NCI-H345 treated with DMSO at 0.1 percent for 48 hours (cell line): Measurements from ENCODE around the gene ADD2.
"Not testable (repeated sequence)": the region's sequence is repeated elsewhere in the genome, so short reads cannot be mapped to it uniquely, and the experiment has no call there.

Source experiments
- DNase-seq: peaks from one replicate; lab custom pipeline; 2025; ENCODE audit not compliant: unreplicated experiment; lab: John Stamatoyannopoulos, UW

Gene ADD2, protein sequence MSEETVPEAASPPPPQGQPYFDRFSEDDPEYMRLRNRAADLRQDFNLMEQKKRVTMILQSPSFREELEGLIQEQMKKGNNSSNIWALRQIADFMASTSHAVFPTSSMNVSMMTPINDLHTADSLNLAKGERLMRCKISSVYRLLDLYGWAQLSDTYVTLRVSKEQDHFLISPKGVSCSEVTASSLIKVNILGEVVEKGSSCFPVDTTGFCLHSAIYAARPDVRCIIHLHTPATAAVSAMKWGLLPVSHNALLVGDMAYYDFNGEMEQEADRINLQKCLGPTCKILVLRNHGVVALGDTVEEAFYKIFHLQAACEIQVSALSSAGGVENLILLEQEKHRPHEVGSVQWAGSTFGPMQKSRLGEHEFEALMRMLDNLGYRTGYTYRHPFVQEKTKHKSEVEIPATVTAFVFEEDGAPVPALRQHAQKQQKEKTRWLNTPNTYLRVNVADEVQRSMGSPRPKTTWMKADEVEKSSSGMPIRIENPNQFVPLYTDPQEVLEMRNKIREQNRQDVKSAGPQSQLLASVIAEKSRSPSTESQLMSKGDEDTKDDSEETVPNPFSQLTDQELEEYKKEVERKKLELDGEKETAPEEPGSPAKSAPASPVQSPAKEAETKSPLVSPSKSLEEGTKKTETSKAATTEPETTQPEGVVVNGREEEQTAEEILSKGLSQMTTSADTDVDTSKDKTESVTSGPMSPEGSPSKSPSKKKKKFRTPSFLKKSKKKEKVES

DNA sequence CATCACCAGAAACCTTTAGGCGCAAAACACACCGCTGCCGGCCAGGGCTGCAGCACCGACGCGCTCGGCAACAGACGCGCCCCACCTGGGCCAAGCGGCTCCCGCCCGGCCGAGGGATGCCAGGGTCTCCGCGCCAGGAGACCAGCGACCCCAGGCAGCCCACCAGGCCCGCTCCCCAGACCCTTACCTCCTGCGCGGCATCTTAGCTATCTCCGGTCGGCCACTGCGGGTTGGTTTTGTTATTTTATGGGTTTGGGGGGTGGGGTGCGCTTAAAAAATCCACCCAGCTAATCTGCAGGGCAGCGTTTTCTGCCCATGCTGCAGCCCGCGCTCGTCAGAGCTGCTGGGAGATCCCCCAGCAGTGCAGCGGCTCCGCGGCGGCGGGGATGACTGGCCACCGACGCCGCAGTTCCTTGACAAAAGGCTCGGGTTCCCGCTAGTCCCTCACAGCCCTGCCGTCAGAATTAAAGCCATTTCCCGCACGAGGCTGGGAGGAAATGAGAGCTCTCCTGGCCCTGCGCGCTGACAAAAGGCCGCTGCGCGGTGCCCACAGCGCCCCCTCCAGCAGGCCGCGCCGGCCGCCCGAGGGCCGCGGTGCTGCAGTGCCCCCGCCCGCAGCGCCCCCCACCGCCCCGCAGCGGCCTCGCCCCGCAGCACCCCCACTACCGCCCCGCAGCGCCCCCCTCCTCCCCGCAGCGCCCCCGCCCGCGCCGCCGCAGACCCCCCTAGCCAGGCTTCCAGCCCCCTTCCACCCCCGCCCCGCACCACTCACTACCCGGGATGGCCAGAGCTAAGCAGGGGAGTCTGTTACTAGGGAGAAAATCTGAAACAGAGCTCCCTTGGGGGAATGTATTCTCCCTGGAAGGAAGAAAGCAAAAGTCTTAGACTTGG, at the start of gene ADD2:
ADD2 (minus strand) TSS at position 502 of the 891 bp plus-strand sequence. CDS start 61,792 bp downstream, outside the sequence.
- DNase-seq, result peak; percentile 32

DNA sequence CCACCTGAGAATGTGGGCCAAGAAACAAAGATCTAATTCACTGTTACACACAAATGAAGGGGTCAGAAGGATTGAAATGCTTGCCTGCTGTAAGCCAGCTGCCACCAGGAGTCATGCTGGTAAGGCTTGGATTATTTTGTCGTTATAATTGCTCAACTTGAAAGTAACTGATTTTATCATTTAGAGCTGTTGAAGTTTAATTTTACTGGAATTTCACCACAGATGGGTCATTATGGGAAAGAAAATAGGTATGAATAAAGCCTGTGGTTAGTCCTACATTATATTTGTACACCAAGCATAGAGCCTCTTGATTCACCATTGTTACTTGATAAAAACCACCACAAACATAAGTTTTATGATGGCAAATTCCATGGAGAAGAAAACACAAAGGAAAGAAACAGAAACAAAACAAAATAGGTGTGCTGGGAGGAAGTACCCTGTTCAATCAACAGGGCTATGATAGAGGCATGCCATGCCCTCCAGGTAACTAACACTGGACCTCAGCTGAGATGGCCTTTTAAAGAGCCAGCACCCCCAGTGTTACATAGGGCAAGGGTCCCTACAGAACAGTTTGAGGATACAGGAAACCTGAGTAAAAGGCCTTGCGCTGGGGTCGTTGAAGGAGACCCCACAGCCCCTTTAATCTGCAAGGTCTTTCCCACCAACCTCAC, 49.4 kb upstream of the ADD2 start:
- DNase-seq, result no peak

DNA sequence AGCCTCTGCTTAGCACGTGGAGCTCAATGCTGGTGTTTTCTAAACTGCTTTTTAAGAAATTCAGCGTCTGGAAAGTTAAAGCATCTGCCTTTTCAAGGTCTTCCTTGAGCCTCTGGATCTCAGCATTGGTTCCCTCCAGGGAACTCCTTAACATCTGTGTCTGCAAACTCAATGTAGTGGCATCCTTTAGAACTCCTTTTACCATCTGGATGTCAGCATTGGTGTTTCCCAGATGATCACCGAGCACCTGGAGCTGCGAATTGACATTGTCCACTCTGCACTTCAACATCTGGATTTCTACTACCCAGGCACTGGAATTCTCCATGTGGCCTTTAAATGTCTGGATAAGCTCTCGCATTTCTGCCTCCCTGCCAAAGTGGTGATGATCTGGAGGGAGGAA, 48.7 kb upstream of the ADD2 start:
- no peak for DNase-seq

DNA sequence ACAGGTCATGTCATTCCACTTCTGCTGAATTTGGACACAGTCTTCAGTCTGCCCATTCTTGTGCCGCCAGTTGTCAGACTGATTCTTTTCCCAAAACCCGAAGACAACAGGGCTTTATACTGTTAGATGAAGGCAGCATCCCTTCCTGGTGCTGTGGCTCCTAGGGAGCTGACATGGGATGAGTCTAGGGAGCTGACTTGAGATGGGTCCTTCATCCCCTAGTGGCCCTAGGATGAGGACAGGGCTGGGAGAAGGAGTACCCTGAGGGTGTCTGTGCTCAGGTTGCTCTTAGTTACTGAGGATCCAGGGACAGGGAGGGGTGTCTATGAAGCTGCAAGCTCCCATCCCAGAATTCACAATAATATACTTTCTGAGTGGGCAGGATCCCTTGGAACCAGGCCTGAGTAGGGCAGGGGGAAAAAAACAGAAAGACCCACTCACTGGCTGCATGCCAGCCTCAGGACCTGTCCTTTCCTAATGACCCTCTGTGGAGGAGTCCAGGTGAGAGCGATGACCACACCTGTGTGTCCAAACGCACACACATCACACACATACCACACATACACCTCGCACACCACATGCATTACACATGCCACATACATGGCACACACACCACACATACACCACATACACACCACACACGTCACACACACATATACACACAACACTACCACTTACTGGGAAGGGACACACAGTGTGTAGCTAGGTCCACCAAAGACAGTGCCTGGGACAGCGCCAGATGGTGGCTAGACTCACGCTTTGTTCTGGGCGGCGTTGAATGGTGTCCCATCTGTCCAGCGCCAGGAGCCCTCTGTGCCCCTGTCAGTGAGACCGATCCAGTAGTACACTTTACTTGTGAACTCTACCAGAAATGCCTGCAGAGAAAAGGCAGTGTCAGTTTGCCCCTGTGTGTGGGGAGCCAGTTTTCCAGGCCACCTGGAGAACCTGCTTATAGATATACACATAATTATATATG, 41.3 kb upstream of the ADD2 start:
- no peak for DNase-seq

DNA sequence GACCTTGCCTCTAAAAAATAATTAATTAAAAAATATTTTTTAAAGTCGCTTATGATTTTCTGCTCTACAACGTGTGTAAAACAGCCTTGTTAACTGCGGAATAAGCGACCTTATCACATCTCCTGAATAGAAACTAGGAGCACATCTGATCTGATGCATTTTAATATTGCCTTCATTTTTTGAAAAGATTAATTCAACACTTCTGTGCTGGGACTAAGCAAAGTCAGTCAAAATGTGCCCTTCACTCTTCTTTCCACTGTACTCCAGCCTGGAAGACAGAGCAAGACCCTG, 39.8 kb upstream of the ADD2 start:
- no peak for DNase-seq

DNA sequence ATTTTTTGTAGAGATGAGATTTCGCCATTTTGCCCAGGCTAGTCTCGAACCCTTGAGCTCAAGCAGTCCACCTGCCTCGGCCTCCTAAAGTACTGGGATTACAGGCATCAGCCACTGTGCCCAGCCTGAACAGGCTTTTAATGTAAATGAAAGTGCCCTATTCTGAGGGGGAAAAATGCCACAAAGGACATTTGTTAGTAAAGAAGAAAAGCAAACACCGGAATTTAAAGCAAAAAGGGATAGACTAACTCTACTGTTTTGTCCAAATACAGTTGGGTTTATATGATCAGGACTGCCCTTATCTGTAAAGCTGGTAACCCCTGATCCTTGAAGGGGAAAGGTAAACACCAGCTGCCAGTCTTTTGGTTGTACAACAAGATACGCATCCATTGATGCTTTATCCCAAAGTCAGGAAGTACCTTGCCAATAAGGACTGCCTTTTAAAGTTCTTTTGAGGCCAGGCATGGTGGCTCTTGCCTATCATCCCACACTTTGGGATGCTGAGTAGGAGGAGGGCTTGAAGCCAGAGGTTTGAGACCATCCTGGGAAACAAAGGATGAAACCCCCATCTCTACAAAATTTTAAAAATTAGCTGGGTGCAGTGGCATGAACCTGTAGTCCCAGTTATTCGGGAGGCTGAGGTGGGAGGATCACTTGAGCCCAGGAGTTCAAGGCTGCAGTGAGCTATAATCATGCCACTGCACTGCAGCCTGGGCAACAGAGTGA, 39.3 kb upstream of the ADD2 start:
- no peak for DNase-seq

DNA sequence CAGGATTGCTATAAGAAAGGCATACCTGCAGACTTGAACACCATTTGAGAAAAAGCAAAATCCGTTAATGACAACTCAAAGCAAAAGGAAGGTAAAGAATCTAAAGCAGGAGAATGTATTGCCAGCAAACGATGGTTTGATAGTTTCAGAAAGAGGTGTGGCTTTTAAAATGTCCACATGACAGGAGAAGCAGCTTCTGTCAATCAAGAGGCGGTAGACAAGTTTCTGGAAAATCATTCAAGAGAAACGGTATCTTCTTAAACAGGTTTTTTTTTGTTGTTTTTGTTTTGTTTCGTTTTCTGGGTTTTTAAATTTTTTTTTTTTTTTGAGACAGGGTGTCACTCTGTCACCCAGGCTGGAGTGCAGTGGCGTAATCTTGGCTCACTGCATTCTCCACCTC, 38.6 kb upstream of the ADD2 start:
- no peak for DNase-seq

DNA sequence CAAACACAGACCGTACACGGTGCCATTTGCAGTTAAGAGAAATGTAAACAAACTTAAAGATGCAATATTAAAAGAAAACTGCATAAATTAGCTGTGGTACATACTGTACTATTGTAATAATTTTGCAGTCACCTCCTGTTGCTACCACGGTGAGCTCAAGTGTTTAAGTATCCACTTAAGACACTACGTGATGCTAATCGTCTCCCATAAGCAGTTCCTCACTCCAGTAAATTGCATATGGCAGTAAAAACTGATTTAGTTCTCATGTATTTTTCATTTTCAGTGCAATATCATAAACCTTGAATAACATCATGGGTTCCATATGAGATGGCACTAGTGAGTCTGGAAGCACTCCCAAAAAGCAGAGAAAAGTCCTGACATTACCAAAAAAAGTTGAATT, 38.0 kb upstream of the ADD2 start:
- DNase-seq, result peak; percentile 41

DNA sequence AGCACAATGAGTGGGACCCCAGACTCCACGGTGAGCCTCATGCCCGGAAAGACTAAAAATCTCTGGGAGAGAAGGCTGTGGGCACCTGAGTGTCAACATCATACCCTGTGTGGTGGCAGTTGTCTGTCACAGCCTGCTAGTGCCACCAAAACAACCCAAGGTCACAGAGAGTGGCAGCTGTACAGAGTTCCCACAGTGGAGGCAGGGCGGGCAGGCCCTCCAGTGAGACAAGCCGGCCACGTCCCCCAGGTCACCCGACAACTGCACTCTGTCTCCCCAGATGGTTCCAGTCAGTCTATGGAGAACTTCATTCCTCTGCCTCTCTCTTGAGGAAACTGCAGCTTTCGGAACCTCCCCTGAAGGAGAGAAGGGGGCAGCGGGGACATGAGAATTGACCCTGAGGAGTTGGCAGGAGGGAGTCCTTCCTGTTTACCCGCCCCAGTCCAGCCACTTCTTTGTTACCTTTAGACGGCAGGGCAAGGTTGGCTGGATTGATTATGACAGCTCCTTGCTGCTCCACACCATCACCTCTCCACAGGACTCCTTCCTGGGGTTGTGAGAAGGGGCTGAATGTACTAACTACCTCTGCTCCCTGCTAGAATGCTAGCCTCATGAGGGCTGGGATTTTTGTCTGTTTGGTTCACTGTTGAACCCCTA, 33.7 kb upstream of the ADD2 start:
- DNase-seq, result no peak

DNA sequence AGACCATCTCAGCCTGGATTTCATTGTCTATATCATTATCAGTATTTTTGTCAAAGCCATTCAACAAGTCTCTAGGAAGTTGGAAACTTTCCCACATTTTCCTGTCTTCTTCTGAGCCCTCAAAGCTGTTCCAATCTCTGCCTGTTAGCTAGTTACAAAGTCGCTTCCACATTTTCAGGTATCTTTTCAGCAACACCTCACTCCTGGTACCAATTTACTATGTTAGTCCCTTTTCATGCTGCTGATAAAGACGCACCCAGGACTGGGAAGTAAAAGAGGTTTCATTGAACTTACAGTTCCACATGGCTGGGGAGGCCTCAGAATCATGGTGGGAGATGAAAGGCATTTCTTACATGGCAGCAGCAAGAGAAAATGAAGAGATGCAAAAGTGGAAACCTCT, 31.7 kb upstream of the ADD2 start:
- no peak for DNase-seq

DNA sequence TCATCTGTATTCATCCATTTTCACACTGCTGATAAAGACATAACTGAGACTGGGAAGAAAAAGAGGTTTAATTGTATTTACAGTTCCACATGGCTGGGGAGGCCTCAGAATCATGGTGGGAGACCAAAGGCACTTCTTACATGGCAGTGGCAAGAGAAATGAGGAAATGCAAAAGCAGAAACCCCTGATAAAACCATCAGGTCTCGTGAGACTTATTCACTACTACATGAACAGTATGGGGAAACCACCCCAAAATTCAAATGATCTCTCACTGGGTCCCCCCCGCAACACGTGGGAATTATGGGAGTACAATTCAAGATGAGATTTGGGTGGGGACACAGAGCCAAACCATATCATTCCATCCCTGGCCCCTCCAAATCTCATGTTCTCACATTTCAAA, 30.0 kb upstream of the ADD2 start:
- not testable (repeated sequence) for DNase-seq

DNA sequence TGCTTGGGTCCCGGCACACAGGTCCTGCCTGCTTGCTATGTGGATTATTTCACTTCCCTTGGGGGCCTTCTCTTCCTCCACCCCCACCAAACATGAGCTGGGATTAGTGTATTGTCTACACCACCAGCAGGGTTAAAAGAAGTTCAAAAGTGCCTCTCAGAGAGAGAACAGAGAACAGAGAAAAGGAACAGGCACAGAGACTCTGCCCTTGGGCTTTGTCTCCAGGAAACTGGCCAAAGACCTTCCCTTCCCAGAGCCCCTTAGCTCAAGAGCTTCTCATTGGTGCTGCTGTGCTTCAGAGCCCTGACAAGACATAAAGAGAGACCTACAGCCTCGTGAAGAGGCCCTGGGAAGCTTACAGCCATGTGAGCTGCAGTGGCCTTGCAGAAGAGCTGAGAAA, 29.5 kb upstream of the ADD2 start:
- DNase-seq, result no peak

DNA sequence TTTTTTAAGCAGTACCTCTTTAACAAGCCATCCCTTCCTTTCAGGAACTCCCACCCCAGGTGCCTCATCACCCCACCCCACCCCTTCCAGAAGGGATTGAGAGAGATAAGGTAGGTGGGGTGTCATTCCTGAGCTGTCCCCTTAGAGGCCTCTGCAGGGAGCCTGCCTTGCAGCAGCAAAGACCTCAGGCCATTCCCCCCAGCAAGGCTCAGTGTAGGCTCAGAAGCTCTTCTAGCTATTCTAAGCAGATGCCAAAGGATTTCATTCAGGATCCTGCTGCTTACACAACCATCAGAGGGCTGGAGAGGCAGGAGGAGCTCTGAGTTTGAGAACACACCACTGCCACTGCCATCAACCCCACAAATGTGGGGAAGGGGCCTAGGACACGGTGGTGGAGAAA, 28.3 kb upstream of the ADD2 start:
- no peak for DNase-seq

DNA sequence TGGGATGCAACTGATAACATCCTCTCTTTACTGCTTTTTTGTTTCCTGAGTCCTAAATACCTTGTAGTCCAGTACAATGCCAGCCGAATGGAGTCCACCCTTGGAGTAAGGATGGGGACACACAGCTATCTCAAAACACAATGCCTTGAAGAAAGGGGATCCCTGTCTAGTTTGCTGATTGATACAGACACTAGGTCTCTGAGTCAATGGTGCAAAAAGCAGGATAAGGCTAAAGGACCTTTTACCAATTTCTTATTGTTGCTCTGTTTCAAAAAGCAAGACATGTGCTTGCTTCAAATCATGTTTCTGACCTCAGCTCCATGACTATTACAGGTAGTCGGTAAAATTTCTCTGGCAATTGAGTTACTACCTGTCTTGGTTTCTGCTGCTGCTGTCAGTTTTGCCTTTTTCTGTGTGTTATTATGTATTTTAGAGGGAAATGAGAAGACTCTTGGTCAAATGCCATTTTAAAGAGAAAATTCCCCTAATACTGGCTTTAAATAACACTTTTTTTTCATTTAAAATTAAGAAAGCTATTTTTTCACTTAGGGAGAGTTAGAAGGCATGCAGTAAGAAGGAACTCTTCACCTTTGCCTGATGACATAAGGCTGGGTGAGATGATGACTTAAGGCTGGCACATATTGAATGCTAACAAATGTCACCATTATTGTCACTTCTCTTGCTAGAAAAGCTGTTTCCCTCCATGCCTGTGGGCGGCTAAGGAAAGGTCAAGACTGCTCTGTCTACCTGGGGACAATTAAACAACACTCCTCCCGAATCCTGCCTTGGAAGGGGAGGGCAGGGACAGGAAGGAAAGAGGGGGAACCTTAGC, 27.4 kb upstream of the ADD2 start:
- DNase-seq, result no peak

DNA sequence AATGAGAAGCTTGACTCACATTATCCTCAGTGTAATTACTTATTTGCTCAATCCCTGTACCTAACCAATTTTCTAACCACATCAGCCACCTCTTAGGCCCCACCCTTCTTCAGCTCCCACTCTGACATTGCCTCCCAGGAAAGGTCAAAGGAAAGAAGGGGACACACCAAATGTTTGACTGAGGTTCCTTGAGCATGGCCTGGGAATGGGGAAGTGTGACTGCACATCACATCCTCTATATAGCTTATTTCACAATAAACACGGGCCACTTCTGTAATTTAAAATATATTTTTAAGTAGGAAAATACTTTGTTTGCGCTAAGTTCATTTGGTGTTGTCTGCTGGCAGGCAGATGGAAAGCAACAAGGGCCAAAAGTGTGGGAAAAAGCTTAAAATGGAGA, 25.4 kb upstream of the ADD2 start:
- DNase-seq, result no peak

DNA sequence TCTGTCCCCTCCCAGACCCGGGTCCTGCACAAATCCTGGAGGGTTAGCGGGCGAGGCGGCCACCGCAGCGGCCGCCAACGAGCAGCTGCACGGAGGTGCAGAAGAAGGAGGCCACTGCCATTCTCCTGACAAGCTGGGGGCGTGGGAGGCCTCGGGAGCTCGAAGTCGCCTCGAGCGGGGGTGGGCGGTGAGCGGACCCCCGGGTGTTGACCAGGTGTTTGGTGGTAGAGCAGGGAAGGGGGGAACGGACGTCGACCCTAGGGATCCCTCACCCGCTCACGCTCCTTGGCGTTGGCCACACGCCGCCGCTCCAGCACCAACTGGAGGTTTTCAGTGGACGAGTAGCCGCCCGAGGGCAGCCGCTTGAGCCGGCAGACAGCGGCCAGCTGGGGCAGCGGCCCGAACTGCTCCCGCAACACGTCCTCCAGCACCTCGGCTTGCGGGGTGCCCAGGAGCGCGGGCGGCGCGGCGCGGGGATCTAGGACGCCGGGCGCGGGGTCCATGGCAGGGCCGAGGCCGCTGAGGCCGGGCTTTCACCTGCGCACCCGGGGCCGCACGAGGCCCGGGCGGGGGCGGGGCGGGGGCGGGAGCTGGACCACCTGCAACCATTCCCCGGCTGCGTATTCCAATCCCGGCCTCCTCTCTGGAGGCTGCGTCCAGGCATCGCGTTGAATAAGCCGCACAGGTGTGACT, 22.3 kb upstream of the ADD2 start, which contains the start of gene FIGLA:
FIGLA (minus strand) TSS at position 508 of the 693 bp plus-strand sequence; CDS start at position 503, 5 bp downstream.
- no peak for DNase-seq
